Panc1 (cell line): ENCODE data around the gene FAHD1.

Experiments used
- CTCF ChIP-seq: fragments of 450-650 bp; IDR thresholded peaks from 2 replicates; pipeline ENCODE4 v1.5.1; 2017; ENCODE audit warnings: mild to moderate bottlenecking
- POLR2AphosphoS5 ChIP-seq: IDR thresholded peaks from 2 replicates; pipeline ENCODE4 v1.6.1; 2012; ENCODE audit warnings: mild to moderate bottlenecking, low read depth, low read length, moderate library complexity
- REST ChIP-seq, 2 experiments: IDR thresholded peaks; 2 replicates each; pipeline ENCODE4 v1.6.1; 2011 to 2012; ENCODE audit warnings: low read depth in 2 of 2, control low read depth in 1 of 2, low read length in 1 of 2, mild to moderate bottlenecking in 1 of 2, moderate library complexity in 1 of 2; ENCODE audit not compliant: insufficient read depth in 1 of 2
- SIN3A ChIP-seq: IDR thresholded peaks from 2 replicates; pipeline ENCODE4 v1.6.1; 2012; ENCODE audit warnings: low read depth, mild to moderate bottlenecking, low read length, moderate library complexity, borderline replicate concordance; ENCODE audit not compliant: insufficient read depth
- TCF7L2 ChIP-seq: IDR thresholded peaks from 2 replicates; pipeline ENCODE4 v1.6.1; 2011; ENCODE audit warnings: mild to moderate bottlenecking, low read depth, low read length, inconsistent platforms

- TF ChIP-seq SIN3A (no peak), CTCF (no peak), REST (IDR thresholded peaks at IDR 0.05; ENCODE audit: insufficient read depth in 1 of 2, low read depth in 2 of 2, low read length in 1 of 2) (no peak), POLR2AphosphoS5 (no peak), TCF7L2 (no peak)
Measured at GRCh38 chr16:1862394-1862793, 35.4 kb downstream of the FAHD1 start.
